Esophagus squamous epithelium (tissue), 4 donors: ENCODE measurements around the gene LARP4B.

ENCODE experiments used
- CTCF ChIP-seq, 6 experiments: fragments of 450-650 bp in 4 of 6; fragments of 200-600 bp in 2 of 6; sonication (generic) in 2 of 6; IDR thresholded peaks; one replicate each; pipeline ENCODE4 v1.5.1; 2016 to 2019; ENCODE audit warnings: antibody characterized with exemption in 6 of 6, mild to moderate bottlenecking in 4 of 6, moderate library complexity in 4 of 6
- POLR2A ChIP-seq, 4 donors: fragments of 450-650 bp; IDR thresholded peaks; one replicate each; pipeline ENCODE4 v1.6.1; 2017; ENCODE audit warnings: antibody characterized with exemption in 4 of 4, mild to moderate bottlenecking in 4 of 4, moderate library complexity in 3 of 4

DNA sequence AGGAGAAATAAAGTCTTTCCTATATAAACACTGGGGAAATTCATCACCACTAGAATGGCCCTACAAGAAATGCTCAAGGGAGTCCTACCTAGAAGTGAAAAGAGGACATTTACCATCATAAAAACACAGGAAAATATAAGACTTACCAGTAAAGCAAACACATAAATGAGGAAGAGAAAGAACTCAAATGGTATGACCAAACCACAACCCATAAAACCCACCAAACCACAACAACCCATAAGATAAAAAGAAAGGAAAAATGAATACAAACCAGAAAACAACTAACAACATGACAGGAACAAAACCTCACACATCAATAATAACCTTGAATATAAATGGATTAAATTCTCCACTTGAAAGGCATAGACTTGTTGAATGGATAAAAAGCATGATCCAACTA lies 170.1 kb downstream of the LARP4B start:
- no peak for TF ChIP-seq CTCF (IDR thresholded peaks at IDR 0.05)
- no peak for TF ChIP-seq POLR2A (IDR thresholded peaks at IDR 0.05)
